ENCODE data around the gene MTTP.

The MTTP gene

GRCh38 chr4:99610605-99611175 lies 36.1 kb downstream of the MTTP start:
- ChIA-PET CTCF (no interaction called here), POLR2A (no interaction called here)
- TF ChIP-seq, protein P1, sequence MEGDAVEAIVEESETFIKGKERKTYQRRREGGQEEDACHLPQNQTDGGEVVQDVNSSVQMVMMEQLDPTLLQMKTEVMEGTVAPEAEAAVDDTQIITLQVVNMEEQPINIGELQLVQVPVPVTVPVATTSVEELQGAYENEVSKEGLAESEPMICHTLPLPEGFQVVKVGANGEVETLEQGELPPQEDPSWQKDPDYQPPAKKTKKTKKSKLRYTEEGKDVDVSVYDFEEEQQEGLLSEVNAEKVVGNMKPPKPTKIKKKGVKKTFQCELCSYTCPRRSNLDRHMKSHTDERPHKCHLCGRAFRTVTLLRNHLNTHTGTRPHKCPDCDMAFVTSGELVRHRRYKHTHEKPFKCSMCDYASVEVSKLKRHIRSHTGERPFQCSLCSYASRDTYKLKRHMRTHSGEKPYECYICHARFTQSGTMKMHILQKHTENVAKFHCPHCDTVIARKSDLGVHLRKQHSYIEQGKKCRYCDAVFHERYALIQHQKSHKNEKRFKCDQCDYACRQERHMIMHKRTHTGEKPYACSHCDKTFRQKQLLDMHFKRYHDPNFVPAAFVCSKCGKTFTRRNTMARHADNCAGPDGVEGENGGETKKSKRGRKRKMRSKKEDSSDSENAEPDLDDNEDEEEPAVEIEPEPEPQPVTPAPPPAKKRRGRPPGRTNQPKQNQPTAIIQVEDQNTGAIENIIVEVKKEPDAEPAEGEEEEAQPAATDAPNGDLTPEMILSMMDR (IDR thresholded peaks at IDR 0.05; ENCODE audit: control extremely low read depth, extremely low read depth, low read depth, missing control alignments) = no peak
- no peak for DNase-seq (ENCODE audit: extremely low spot score)

- TF ChIP-seq, protein P1 (IDR thresholded peaks at IDR 0.05; ENCODE audit: control extremely low read depth, extremely low read depth, low read depth, missing control alignments) = no peak
- ChIA-PET POLR2A (no interaction called here), CTCF (interaction anchor here (0.9 to 3.2 kb wide), 2 partner anchors 9 to 99 kb away, joined by 3 to 10 read pairs; no protein-coding TSS in a partner anchor)
- no peak for DNase-seq (ENCODE audit: extremely low spot score)
Observed at GRCh38 chr4:99612281-99612680, 37.7 kb downstream of the MTTP start.

DNA sequence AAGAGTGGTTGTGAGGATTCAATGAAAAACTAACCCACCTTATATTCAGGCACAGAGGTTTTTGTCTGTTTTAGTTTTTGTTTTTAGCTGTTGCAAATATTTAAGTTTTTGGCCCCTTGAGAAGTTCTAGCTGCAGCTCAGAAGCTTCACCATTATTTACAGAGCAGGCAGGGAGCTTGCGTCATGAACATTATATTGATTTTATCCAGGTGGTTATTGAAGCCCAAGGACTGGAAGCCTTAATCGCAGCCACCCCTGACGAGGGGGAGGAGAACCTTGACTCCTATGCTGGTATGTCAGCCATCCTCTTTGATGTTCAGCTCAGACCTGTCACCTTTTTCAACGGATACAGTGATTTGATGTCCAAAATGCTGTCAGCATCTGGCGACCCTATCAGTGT lies 38.1 kb downstream of the MTTP start:
- TF ChIP-seq, protein P1 (IDR thresholded peaks at IDR 0.05; ENCODE audit: control extremely low read depth, extremely low read depth, low read depth, missing control alignments) = no peak
- no peak for DNase-seq (ENCODE audit: extremely low spot score)
- CTCF ChIA-PET = interaction anchor here (0.9 to 3.2 kb wide), 2 partner anchors 10 to 98 kb away, joined by 3 to 10 read pairs; no protein-coding TSS in a partner anchor
- POLR2A ChIA-PET = no interaction called here

DNA sequence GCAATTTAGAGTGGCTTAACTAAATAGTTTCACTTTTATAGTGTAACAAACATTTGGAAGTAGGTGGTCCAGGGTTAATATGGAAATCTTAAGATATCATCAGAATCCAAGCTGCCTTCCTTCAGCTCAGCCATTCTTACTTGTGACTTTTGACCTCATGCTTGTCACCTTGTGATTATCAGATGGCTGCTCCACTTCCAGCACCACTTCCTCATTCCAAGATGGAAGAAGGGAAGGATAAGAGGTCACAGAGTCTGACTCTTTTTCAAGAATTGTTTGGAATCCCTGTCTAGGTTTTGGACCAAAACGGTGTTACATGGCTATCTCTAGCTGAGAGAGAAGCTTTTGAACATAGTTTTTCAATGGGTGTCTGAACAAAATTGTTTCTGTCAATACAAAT lies 39.9 kb downstream of the MTTP start:
- POLR2A ChIA-PET = no interaction called here
- CTCF ChIA-PET = interaction anchor here (0.9 to 3.6 kb wide), 8 partner anchors 8 to 194 kb away, joined by 3 to 14 read pairs (median 6); partner anchors contain the start of gene TRMT10A
- no peak for DNase-seq (ENCODE audit: extremely low spot score)
- TF ChIP-seq, protein P1 (IDR thresholded peaks at IDR 0.05; ENCODE audit: control extremely low read depth, extremely low read depth, low read depth, missing control alignments) = no peak

- CTCF ChIA-PET = interaction anchor here (0.7 to 3.6 kb wide), 11 partner anchors 9 to 197 kb away, joined by 3 to 14 read pairs (median 5); partner anchors contain the start of gene TRMT10A
- POLR2A ChIA-PET = no interaction called here
- no peak for DNase-seq (ENCODE audit: extremely low spot score)
Observed at GRCh38 chr4:99615170-99615820, 40.7 kb downstream of the MTTP start.

GRCh38 chr4:99617374-99617773 lies 42.8 kb downstream of the MTTP start:
- ChIA-PET POLR2A (no interaction called here), CTCF (interaction anchor here (0.8 to 3.6 kb wide), 2 partner anchors 9 to 14 kb away, joined by 3 to 14 read pairs; no protein-coding TSS in a partner anchor)
- no peak for DNase-seq (ENCODE audit: extremely low spot score)
- TF ChIP-seq, protein P1 (IDR thresholded peaks at IDR 0.05; ENCODE audit: control extremely low read depth, extremely low read depth, low read depth, missing control alignments) = no peak

More at GRCh38 chr4:99615170-99615820, 40.7 kb downstream of the MTTP start:
- TF ChIP-seq, protein P1 (IDR thresholded peaks at IDR 0.05; ENCODE audit: control extremely low read depth, extremely low read depth, low read depth, missing control alignments) = no peak
